A549 (cell line): ENCODE measurements around the gene PTPRA. TPM values are rescaled to one million over a fixed set of nuclear protein-coding genes. Genes with fewer than 3 reads are reported as not detected.

Experiments used
- ATAC-seq, 2 experiments: fragments of 200-7000 bp in 1 of 2; fragments of >200 bp in 1 of 2; cut with Nextera tagmentation in 1 of 2; cut with Tn5 transposase in 1 of 2; 3 replicates each; pipeline versions ENCODE4 v1.8.0 to v1.9.1; 2018 to 2020; ENCODE audit warnings: mild to moderate bottlenecking in 1 of 2, moderate library complexity in 1 of 2
- CTCF ChIA-PET: fragments of 300-600 bp; sonication (Branson Sonifier 250); formaldehyde crosslinking; extraction: SDS; loops from one replicate; lab custom pipeline; 2021; ENCODE audit warnings: antibody characterized with exemption, inconsistent platforms; lab: Yijun Ruan, JAX
- POLR2A ChIA-PET: fragments of 350-600 bp; formaldehyde crosslinking; extraction: SDS; loops from one replicate; lab custom pipeline; 2021; ENCODE audit warnings: antibody characterized with exemption, inconsistent platforms; lab: Yijun Ruan, JAX
- DNase-seq, 2 experiments: peaks; one replicate each; pipeline versions ENCODE4 v3.0.0 to v3.0.0-alpha.2; 2011 to 2016; ENCODE audit warnings: low read depth in 1 of 2, low spot score in 1 of 2
- FAIRE-seq: peaks from 2 replicates; lab custom pipeline; 2011; peaks lifted over from hg19 to GRCh38; lab: Jason Lieb, UNC
- H3K27ac ChIP-seq, 2 experiments: fragments of >200 bp; sonication (Bioruptor Twin); formaldehyde crosslinking; 3 replicates each; pipeline ENCODE4 v1.5.1; 2016 to 2017
- H3K4me1 ChIP-seq: fragments of >200 bp; sonication (Bioruptor Twin); formaldehyde crosslinking; 3 replicates; pipeline ENCODE4 v1.6.1; 2016
- H3K4me2 ChIP-seq: fragments of >200 bp; sonication (Bioruptor Twin); formaldehyde crosslinking; 3 replicates; pipeline ENCODE4 v1.6.1; 2016
- H3K4me3 ChIP-seq: fragments of >200 bp; sonication (Bioruptor Twin); formaldehyde crosslinking; 3 replicates; pipeline ENCODE4 v1.5.1; 2016
- H3K9me3 ChIP-seq: fragments of >200 bp; sonication (Bioruptor Twin); formaldehyde crosslinking; 3 replicates; pipeline ENCODE4 v1.6.1; 2016
- CEBPB ChIP-seq, 2 experiments: fragments of >200 bp in 1 of 2; sonication (Bioruptor Twin) in 1 of 2; formaldehyde crosslinking in 1 of 2; IDR thresholded peaks; 2 replicates each; pipeline ENCODE4 v1.6.1; 2012 to 2016
- CTCF ChIP-seq: fragments of >200 bp; sonication (Bioruptor Twin); formaldehyde crosslinking; IDR thresholded peaks from 3 replicates; pipeline ENCODE4 v1.5.1; 2016
- EHMT2 ChIP-seq: fragments of 200-600 bp; sonication (generic); IDR thresholded peaks from 2 replicates; pipeline ENCODE4 v1.6.1; 2016; ENCODE audit warnings: antibody characterized with exemption, low read depth, mild to moderate bottlenecking, moderate library complexity
- ELK1 ChIP-seq: fragments of 150-350 bp; IDR thresholded peaks from 2 replicates; pipeline ENCODE4 v1.6.1; 2014; ENCODE audit warnings: low read depth, mild to moderate bottlenecking, low read length
- ESRRA ChIP-seq: fragments of 150-350 bp; IDR thresholded peaks from 2 replicates; pipeline ENCODE4 v1.6.1; 2014; ENCODE audit warnings: mild to moderate bottlenecking, low read length, borderline replicate concordance
- HES2 ChIP-seq: fragments of >200 bp; sonication (Bioruptor Twin); formaldehyde crosslinking; IDR thresholded peaks from 2 replicates; pipeline ENCODE4 v1.6.1; 2016
- HEYL ChIP-seq: fragments of 250-450 bp; sonication (Bioruptor Pico); IDR thresholded peaks from 2 replicates; pipeline ENCODE4 v1.8.0; 2021; ENCODE audit warnings: mild to moderate bottlenecking, moderate library complexity
- HMGXB4 ChIP-seq: fragments of 250-450 bp; sonication (Bioruptor Pico); IDR thresholded peaks from 2 replicates; pipeline ENCODE4 v1.5.0; 2021; ENCODE audit warnings: mild to moderate bottlenecking, moderate library complexity, borderline replicate concordance
- HOXA7 ChIP-seq: fragments of 250-450 bp; sonication (Bioruptor Pico); IDR thresholded peaks from 2 replicates; pipeline ENCODE4 v1.5.0; 2020; ENCODE audit warnings: mild to moderate bottlenecking, moderate library complexity
- HOXB13 ChIP-seq: fragments of 250-450 bp; sonication (Bioruptor Pico); IDR thresholded peaks from 2 replicates; pipeline ENCODE4 v1.5.0; 2020; ENCODE audit warnings: low read depth, mild to moderate bottlenecking, moderate library complexity
- JUNB ChIP-seq: fragments of >200 bp; sonication (Bioruptor Twin); formaldehyde crosslinking; IDR thresholded peaks from 2 replicates; pipeline ENCODE4 v1.6.1; 2016
- KDM1A ChIP-seq: fragments of 200-600 bp; sonication (generic); IDR thresholded peaks from 2 replicates; pipeline ENCODE4 v1.6.1; 2016; ENCODE audit warnings: low read depth, mild to moderate bottlenecking
- KDM5A ChIP-seq: fragments of 200-600 bp; sonication (generic); IDR thresholded peaks from 2 replicates; pipeline ENCODE4 v1.6.1; 2016; ENCODE audit warnings: antibody characterized with exemption, mild to moderate bottlenecking
- MAFK ChIP-seq: fragments of 450-650 bp; IDR thresholded peaks from 2 replicates; pipeline ENCODE4 v1.6.1; 2014; ENCODE audit not compliant: partially characterized antibody
- MAX ChIP-seq: IDR thresholded peaks from 2 replicates; pipeline ENCODE4 v1.6.1; 2012
- NPAS2 ChIP-seq: fragments of 250-450 bp; sonication (Bioruptor Pico); IDR thresholded peaks from 2 replicates; pipeline ENCODE4 v1.8.0; 2022; ENCODE audit warnings: mild to moderate bottlenecking, moderate library complexity, borderline replicate concordance
- NR3C1 ChIP-seq: fragments of >200 bp; sonication (Bioruptor Twin); formaldehyde crosslinking; IDR thresholded peaks from 3 replicates; pipeline ENCODE4 v1.6.1; 2017
- POLR2A ChIP-seq: IDR thresholded peaks from 2 replicates; pipeline ENCODE4 v1.6.1; 2012; ENCODE audit warnings: mild to moderate bottlenecking, low read length
- RARB ChIP-seq: fragments of 250-450 bp; sonication (Bioruptor Pico); IDR thresholded peaks from 2 replicates; pipeline ENCODE4 v1.8.0; 2021; ENCODE audit warnings: mild to moderate bottlenecking, moderate library complexity
- REST ChIP-seq: fragments of 200-600 bp; sonication (generic); IDR thresholded peaks from 2 replicates; pipeline ENCODE4 v1.6.1; 2016; ENCODE audit warnings: antibody characterized with exemption, mild to moderate bottlenecking, moderate library complexity
- RNF2 ChIP-seq: fragments of 200-600 bp; sonication (generic); IDR thresholded peaks from 2 replicates; pipeline ENCODE4 v1.6.1; 2016; ENCODE audit warnings: low read depth, mild to moderate bottlenecking, antibody characterized with exemption, moderate library complexity, borderline replicate concordance
- TFCP2L1 ChIP-seq: fragments of 250-450 bp; sonication (Bioruptor Pico); IDR thresholded peaks from 2 replicates; pipeline ENCODE4 v1.5.0; 2021; ENCODE audit warnings: mild to moderate bottlenecking
- ZFP36 ChIP-seq: fragments of 450-650 bp; IDR thresholded peaks from 2 replicates; pipeline ENCODE4 v1.6.1; 2014; ENCODE audit warnings: borderline replicate concordance; ENCODE audit not compliant: partially characterized antibody
- ZNF302 ChIP-seq: fragments of 250-450 bp; sonication (Bioruptor Pico); IDR thresholded peaks from 2 replicates; pipeline ENCODE4 v1.9.0; 2021; ENCODE audit warnings: inconsistent platforms, mild to moderate bottlenecking, moderate library complexity
- WGBS: methylation state at CpG from one replicate; pipeline ENCODE4 v1.1.6; 2017; ENCODE audit errors: missing lambda C conversion rate; 5-methylcytosine and 5-hydroxymethylcytosine counted together
- polyA plus RNA-seq, 4 experiments: library from polyadenylated mRNA; depleted of rRNA in 3 of 4; stranded (reverse); fragments of >200 nt; fragmentation: RNase III in 1 of 4; extraction: RNeasy Plus Mini Kit Qiagen cat#74134 plus additional on column Dnase treatment in 1 of 4; gene quantifications; 2 replicates in 3 of 4; 3 replicates in 1 of 4; pipeline ENCODE4 v1.2.3, GENCODE V29; 2011 to 2017

The PTPRA gene
- polyA plus RNA-seq, 2 of the 4 experiments (the other 2 are of a cell fraction) = 29.2 to 83.2 TPM

GRCh38 chr20:2878515-2878914 lies 5.2 kb downstream of the PTPRA start:
- WGBS = 91% methylated on average over 1 of the region's 1 CpG
- Histone ChIP-seq H3K27ac (no peak overlapping the region), H3K4me3 (no peak overlapping the region), H3K4me2 (no peak overlapping the region), H3K4me1 (peaks cover 18% of the 10 kb centered on the region), H3K9me3 (no peaks in the 10 kb centered on the region)
- ATAC-seq = no peak
- FAIRE-seq = no peak
- POLR2A ChIA-PET = no interaction called here
- no peak for DNase-seq
- CTCF ChIA-PET = interaction anchor here (1.1 to 2.3 kb wide), 2 partner anchors 9 to 27 kb away, joined by 3 to 8 read pairs; no protein-coding TSS in a partner anchor
- no peak for TF ChIP-seq HOXB13 (CRISPR knock-in tag)
- TF ChIP-seq MAFK = peak; percentile 50

GRCh38 chr20:2879146-2879545 lies 5.9 kb downstream of the PTPRA start:
- H3K27ac ChIP-seq = no peak overlapping the region
- CTCF ChIA-PET = interaction anchor here (0.7 to 2.3 kb wide), 5 partner anchors 9 to 127 kb away, joined by 3 to 8 read pairs (median 3); no protein-coding TSS in a partner anchor
- peaks cover 18% of the 10 kb centered on the region for H3K4me1 ChIP-seq
- H3K9me3 ChIP-seq = no peaks in the 10 kb centered on the region
- no peak overlapping the region for H3K4me2 ChIP-seq
- WGBS = 92% methylated on average over 3 of the region's 3 CpGs
- DNase-seq (no peak), FAIRE-seq (no peak), ATAC-seq (no peak; a peak in 1 of 6 replicates)
- no peak overlapping the region for H3K4me3 ChIP-seq
- no peak for TF ChIP-seq RARB
- no peak for TF ChIP-seq HMGXB4
- TF ChIP-seq ZFP36 = no peak
- no peak for TF ChIP-seq JUNB
- POLR2A ChIA-PET = no interaction called here

GRCh38 chr20:2880650-2881049 lies 7.4 kb downstream of the PTPRA start:
- H3K4me3 ChIP-seq = no peak overlapping the region
- no peak for TF ChIP-seq TFCP2L1
- no peak for TF ChIP-seq CTCF
- TF ChIP-seq HOXA7 (CRISPR knock-in tag) = no peak
- TF ChIP-seq ESRRA = no peak
- no peak for TF ChIP-seq EHMT2
- no peak for TF ChIP-seq RNF2
- no peak for TF ChIP-seq POLR2A
- TF ChIP-seq KDM1A = no peak
- no peak for TF ChIP-seq ZNF302 (CRISPR knock-in tag)
- no peak for TF ChIP-seq NR3C1
- no peak for TF ChIP-seq KDM5A
- TF ChIP-seq ELK1 = no peak
- no peak for TF ChIP-seq HES2
- no peak for TF ChIP-seq CEBPB (IDR thresholded peaks at IDR 0.05)
- no peak for TF ChIP-seq HEYL (CRISPR knock-in tag)
- TF ChIP-seq NPAS2 (CRISPR knock-in tag) = no peak
- no peak for TF ChIP-seq REST
- no peak for TF ChIP-seq MAX
- TF ChIP-seq, all 56 proteins: peak for 0
- Histone ChIP-seq H3K9me3 (no peaks in the 10 kb centered on the region), H3K4me2 (no peak overlapping the region), H3K27ac (no peak overlapping the region), H3K4me1 (peaks cover 11% of the 10 kb centered on the region; the same call in 1 of the 3 replicates)
- DNase-seq = no peak
- peak; percentile 13 for FAIRE-seq
- no peak for ATAC-seq
- POLR2A ChIA-PET = no interaction called here
- CTCF ChIA-PET = interaction anchor here (0.6 to 1.6 kb wide), 2 partner anchors 91 to 117 kb away, joined by 3 read pairs; no protein-coding TSS in a partner anchor
- 90% methylated on average over 7 of the region's 7 CpGs for WGBS
